CD4-positive, alpha-beta T cell treated with Interleukin-1 beta for 1 hour (primary cell): ENCODE data around the gene INHA.
A peak's percentile ranks its signal among the peaks of the same experiment; 100 is the strongest.

Source experiments
- DNase-seq, 2 donors: peaks; one replicate each; pipeline ENCODE4 v3.0.0-alpha.2; 2020 to 2022

INHA gene

DNA sequence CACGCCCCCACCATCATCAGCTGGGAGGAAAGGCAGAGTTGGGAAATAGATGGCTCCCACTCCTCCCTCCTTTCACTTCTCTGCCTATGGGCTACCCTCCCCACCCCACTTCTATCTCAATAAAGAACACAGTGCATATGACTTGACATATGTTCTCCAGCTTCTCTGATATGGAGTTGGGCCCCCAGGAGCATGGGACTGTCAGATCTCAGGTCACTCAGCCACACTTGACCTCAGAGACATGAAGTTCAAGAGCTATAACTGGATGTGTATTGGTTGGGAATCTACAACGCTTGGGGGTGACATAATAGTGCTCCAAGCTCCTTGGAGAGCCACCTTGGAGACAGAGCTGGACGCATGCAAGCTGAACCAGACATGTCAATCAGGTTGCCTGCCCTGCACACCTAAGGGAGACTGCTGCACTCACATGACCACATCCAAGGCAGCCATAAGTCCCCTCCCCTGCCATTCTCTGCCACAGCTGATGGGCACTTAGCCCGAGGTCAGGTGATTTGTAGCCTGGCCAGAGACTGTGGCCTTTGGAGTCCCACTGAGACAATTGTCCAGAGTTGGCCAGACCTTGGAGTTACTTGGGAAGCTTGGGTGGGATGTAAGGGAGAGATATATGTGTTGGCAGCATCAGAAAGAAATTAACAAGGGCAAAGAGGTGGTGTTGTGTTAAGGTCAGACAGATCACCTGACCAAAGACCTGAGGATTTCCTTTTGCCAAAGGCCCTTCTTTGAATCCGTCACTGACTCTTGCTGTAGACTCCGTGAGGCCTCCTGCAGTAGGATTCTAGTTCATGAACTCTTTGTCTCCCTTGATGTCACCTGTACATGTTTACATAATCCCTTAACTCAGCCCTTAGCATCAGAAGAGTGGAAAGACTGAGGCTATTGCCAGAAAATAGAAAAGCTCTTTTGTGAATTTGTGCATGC lies 3.7 kb downstream of the INHA start:
- DNase-seq, result no peak

DNA sequence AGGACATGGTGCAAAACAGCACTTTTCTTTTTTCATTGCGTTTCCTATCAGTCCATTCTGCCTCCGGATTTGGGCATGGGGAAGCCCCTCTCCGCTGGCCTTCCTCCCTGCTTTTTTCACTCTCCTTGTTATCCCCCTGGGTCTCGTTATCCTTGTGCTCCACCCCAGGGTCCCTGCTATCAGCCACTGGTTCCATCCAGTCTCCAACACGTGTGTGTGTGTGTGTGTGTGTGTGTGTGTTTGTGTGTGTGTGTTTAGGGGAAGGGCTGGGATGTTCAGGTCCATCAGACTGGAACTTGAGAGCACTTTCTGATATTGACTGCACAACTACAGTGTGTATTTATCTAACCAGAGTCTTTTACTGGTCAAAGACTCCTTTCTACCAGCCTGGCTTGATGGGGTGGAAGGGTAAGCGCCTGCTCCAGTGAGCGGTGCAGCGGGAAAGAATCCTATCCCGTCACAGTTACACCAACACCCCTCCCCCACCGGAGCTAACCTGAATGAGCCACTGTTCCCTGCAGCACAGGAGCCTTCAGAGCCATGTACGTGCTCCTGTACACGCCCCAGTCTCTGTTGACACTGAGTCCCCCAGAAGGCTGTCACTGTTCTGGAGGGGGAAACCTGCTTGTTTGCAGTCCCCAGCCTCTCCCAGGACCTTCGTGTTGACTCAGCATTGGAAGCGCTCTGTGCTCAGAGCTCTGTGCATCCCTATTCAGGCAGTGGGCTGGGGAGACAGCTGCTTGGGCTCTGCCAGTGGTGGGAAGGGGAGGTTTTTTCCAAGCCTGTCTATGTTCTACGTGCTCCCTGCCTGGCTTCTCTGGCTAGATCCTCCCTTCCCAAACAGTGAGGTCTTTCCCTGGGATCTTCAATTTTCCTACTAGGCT lies 4.6 kb downstream of the INHA start:
- DNase-seq, result no peak

DNA sequence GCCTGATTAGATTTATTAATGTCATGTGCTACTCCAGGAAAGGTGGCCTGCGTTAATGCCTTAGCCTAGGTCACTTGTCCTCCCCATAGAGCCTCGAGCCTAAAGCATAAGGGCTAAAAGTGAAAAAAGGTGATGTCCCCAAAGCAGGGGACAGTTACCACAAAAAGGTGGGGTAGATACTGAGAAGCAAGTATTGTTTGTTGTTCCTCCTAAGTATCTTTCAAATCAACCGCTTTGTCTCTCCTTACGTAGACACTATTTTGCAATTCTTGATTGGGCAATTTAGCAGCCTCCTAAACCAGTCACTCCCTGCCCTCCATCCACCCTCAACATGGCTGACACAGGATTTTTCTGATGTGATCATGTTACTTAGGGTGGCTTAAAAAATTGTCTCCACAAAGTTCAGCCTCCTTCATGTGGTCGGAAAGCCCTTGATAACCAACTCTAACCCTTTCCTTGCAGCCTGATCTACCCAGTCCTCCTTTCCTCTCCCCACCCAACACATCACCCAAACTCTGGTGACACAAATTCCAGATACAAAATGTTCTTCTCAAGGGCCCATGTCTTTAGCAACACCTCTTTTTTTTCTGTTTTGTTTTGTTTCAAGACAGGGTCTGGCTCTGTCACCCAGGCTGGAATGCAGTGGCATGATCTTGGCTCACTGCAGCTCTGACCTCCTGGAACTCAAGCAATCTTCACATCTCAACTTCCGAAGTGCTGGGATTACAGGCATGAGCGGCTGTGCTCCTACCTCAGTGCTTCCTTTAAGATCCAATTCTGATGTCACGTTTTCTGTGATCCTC lies 6.9 kb downstream of the INHA start:
- DNase-seq, result no peak

DNA sequence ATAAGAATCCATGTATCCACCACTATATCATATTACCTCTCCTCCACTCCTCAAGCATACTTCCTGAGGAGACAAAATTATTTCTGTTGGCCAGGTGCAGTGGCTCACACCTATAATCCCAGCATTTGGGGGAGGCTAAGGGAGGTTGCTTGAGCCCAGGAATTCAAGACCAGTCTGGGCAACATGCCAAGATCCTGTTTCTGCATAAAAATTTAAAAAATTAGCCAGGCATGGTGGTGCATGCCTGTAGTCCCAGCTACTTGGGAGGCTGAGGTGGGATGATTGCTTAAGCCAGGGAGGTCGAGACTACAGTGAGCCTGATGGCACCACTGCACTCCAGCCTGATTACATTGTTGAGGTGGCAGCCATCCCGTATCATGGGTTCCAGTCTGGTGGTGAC lies 9.2 kb downstream of the INHA start:
- no peak for DNase-seq

DNA sequence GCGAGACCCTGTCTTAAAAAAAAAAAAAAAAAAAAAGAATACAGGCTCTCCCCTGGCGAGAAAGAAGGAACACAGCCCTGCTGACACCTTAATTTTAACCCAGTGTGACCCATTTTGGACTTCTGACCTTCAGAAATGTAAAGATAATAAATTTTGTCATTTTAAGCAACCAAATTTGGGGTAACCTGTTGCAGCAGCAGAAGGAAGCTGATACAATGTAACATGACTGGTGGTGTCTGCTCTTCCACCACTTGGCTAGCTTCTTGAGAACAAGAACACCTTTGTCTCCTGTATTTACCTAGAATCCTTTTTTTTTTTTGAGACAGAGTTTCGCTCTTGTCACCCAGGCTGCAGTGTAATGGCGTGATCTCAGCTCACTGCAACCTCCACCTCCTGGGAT lies 19.0 kb downstream of the INHA start:
- DNase-seq, result no peak

DNA sequence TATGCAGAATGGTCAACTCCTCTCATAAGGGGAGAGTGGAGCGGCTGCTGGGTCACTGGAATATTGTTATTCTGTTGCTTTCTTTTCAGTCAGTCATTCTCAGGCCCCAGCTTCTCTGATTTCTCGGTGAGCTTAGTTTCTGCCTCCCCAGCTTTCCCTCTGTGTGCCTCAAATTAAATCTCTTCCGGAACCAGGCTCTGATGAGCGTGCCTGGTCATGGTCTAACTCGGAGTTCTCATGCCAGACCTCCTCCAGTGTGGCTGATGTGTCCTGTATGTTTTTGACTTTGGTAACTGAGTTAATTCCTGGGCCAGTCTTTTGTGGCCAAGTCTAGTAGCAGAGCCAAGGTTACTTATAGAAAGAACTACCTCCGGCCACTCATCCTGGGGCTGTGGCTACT lies 20.6 kb downstream of the INHA start:
- DNase-seq, result no peak

DNA sequence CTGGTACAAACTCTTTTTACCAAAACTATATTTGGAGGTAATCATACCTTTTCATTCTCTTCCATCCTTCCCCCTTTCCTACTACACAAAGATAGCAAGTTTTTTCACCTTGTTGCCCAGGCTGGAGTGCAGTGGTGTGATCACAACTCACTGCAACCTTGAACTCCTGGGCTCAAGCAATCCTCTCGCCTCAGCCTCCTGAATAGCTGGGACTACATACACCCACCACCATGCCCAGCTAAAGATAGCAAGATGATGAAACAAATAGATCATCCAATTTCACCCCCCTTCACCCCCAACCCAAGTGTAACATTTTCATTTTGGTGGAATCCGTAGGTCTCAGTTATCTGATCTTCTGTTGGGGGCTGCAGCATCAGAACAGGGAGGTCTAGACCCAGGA lies 21.0 kb downstream of the INHA start:
- no peak for DNase-seq

DNA sequence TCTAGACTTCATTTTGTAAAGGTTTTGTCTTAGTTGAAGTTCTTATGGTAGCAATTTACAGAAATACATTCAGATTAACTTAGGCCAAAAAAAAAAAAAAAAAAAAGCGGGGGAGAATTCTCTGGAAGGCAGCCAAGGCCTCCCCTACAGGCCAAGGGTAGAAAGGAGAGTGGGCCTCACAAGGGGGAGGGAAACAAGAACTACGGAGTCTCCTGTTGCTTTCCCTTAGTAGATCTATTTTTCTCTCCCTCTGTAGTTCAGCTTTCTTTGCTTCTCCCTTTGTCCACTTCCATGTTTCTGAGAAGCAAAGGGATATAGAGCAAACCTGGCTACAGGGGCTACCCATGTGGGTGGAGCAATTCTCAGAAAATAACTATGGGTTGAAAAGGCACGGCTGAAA lies 23.1 kb downstream of the INHA start:
- DNase-seq, result no peak

DNA sequence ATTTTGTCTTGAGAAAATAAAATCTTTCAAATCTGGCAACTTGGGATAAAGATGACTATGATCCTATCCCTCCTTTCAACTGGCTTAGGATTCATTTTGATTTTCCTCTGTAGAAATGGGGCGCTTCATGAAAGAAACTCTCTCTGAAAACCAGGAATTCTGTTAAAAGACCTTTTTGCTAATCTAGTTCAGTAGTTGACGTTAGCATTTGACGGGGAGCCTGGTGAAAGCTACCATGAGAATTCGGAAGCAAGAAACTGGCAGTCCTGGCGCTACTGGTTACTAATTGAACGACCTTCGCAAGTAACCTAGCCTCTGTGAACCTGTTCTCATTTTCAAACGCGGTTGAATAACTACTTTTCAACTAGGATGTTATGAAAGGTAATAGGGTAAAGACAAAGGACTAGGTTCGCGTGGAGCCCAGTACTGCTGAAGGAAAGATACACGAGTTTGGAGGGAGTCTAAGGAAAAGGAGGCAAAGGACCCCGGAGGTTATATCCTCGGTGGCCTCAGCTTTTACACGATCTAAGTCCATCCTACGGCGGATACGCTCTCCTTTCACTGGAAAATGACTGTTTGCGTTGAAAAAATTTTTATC lies 24.9 kb downstream of the INHA start:
- DNase-seq, result no peak

DNA sequence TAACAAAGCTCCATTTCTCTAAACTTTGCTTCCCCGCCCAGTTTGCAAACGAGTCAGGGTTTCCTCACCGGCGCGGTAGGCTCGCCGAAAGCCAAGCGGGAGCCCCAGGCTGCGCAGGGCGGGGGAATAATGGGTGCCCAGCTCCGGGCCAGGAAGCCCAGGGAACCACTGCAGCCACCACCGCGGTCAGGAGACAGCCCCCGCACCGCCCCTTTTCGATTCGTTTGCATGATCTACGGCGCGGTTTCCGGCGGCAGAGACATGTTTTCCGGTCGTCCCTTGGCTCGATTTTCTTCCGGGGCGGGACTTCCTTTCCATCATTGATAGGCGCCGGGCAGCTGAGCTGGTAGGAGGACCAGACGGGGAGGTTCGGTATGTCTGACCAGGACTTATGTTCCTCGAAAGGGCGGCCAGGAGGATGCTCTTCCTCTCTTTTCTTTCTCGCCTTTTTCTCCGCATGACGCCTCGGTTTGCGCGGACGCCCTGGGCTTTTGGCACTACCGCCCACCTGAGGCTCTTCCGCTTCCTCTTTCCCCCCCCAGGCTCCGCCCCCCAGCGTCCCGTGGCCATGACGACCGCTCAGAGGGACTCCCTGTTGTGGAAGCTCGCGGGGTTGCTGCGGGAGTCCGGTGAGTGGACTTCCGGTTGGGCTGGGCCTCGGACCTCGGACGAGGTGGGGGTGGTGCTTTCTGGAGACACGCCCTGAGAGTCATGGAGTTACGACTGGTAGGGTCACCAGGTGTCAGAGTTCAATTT lies 25.6 kb downstream of the INHA start, which contains the start of gene STK11IP:
Gene STK11IP, plus strand, starts transcription at position 306 of the 756 bp plus-strand sequence. Its CDS starts 263 bp downstream, at position 569.
- DNase-seq, result peak; percentile 87 to 89

DNA sequence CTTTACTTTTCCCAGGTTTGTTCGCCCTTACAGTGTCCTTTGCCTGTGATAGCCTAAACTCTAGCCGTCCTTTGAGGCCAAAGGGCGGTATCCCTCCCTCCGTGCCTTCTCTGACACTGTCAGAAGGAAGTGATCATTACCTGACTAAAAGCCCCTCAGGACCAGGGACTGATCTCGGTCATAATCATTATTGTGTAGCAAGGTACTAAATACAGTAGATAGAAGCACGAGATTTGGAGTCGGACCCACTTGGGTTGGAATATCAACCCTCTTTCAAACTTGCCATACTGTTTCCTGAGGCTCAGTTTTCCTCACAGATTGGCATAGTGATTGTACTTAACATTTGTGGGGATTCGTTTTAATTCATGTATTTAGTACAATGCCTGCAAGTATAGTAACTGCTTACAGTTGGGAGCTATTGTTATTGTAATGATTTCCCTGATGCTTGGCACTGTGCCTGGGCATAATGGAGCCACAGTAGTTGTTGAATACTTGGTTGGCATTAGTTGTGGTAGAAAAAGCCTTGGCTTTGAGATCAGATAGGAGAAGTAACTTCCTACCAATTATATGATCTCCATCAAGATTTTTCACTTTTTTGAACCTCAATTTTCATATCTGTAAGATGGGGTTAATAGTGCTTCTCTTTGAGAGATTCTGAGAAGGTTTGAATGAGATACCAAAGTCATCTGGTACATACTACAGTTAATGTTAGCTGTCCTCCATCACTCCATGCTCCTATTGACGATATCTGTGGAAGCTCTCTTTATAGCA lies 26.4 kb downstream of the INHA start:
- no peak for DNase-seq

DNA sequence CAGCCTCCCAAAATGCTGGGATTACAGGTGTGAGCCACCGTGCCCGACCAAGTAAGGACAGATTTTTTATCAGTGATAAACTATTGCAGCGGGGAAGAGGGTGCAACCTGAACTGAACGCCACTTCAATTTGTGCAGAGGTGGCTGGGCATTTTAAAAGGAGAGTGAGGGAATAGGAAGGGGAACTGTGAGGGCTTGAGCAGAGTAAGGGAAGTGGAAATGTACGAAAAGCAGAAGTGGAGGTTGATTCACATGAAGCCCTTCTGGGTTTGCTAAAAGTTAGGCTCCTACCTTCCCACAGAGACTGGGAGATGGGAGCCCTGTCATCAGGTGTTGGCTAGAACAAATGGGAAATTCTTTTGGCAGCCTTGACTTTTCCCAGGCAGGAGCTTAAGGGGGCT lies 31.7 kb downstream of the INHA start:
- no peak for DNase-seq

DNA sequence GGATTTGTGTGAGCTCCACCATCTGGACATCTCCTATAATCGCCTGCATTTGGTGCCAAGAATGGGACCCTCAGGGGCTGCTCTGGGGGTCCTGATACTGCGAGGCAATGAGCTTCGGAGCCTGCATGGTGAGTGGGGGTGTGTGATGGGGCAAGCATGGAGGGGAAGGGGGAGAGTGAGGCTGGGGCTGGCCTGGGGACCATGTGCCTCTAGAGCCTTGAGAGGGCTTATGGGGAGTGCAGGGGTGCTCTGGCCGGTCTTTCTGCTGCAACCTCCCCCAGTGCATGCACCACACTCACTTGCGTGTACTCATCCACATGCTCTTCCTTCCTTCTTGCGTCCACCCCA lies 33.5 kb downstream of the INHA start:
- no peak for DNase-seq

DNA sequence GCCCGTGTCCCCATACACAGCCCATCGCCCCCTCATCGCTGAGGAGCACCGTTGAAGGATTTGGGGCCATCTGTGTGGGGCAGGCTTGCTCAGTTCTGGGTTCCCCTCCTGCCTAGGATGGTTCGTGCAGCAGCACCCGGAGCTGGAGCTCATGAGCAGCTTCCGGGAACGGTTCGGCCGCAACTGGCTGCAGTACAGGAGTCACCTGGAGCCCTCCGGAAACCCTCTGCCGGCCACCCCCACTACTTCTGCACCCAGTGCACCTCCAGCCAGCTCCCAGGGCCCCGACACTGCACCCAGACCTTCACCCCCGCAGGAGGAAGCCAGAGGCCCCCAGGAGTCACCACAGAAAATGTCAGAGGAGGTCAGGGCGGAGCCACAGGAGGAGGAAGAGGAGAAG lies 35.8 kb downstream of the INHA start:
- no peak for DNase-seq

DNA sequence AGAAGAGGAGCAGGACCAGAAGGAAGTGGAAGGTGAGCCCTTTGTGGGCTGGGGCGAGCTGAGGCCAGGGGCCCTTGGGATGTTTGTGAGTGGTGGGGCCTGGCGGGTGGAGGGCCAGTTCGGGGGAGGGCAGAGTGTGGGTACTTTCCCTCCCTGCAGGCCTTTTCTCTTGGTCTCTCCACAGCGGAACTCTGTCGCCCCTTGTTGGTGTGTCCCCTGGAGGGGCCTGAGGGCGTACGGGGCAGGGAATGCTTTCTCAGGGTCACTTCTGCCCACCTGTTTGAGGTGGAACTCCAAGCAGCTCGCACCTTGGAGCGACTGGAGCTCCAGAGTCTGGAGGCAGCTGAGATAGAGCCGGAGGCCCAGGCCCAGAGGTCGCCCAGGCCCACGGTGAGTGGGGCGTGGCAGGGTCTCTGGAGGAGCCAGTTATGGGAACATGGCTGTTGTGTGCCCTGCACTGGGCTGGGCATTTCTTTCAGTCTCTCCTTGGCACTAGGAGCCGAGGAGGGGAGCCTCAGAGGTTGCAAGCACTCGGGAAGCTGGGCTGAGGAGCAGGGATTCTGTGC lies 36.4 kb downstream of the INHA start:
- DNase-seq, result no peak

DNA sequence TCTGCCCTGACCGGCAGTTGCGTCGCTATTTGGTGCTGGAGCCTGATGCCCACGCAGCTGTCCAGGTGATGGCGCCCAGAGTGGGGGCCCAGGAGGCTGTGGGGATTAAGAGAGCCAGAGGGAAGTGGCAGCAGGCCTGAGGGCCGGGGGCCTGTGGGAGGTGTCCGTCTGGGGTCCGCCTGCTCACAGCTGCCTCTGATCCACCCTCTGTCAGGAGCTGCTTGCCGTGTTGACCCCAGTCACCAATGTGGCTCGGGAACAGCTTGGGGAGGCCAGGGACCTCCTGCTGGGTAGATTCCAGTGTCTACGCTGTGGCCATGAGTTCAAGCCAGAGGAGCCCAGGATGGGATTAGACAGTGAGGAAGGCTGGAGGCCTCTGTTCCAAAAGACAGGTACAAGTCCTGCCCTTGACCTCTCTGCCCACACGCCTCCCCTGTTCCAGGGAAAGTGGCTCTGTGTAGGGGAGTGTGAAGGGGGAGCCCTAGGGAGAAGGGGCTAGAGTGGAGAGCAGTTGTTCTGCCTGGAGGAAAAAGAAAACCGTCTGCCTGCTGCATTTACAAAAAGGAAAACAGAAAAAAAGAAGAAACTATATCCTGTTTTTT lies 37.1 kb downstream of the INHA start:
- no peak for DNase-seq

DNA sequence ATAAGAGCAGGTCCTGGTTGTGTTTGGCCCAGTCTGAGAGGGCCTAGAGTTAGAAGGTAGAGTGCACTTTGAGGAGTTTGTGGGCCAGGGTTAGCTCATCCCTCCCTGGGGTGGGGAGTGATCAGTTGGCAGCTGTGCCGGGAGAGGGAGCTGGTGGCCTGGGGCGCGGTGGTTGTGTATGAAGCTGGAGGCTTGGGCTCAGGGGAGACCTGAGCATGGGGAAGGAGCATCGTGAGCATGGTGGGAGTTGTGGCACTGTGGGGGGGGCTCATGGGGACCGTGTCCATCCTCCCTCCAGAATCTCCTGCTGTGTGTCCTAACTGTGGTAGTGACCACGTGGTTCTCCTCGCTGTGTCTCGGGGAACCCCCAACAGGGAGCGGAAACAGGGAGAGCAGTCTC lies 39.2 kb downstream of the INHA start:
- no peak for DNase-seq

DNA sequence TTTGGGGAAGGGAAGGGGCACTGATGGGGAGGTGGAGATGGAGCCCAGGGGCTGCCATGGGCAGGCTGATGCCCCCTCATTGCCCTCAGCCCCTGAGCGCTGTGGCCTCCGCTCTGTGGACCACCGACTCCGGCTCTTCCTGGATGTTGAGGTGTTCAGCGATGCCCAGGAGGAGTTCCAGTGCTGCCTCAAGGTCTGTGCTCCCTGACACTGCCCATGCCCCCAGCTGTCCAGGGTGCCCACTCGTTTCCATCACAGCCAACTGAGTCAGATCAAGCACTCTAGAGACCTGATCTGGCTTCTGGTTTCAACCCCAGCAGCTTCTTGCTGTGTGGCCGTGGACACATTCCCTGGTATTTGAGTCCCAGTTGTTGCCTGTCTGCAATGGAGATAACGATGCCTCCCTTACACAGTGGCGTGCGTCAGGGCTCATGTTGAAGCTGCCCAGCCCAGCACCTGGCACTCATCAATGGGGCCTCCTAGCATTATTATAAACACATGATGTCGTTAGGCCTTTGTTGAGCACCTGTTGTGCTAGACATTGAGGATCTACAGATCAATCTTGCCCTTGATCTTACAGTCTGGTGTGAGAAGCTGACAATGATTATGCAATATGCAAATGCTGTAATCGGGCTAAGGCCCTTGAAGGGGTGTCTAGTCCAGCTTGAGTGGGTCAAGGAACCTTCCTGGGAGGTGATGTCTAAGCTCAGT lies 39.9 kb downstream of the INHA start:
- DNase-seq, result no peak

DNA sequence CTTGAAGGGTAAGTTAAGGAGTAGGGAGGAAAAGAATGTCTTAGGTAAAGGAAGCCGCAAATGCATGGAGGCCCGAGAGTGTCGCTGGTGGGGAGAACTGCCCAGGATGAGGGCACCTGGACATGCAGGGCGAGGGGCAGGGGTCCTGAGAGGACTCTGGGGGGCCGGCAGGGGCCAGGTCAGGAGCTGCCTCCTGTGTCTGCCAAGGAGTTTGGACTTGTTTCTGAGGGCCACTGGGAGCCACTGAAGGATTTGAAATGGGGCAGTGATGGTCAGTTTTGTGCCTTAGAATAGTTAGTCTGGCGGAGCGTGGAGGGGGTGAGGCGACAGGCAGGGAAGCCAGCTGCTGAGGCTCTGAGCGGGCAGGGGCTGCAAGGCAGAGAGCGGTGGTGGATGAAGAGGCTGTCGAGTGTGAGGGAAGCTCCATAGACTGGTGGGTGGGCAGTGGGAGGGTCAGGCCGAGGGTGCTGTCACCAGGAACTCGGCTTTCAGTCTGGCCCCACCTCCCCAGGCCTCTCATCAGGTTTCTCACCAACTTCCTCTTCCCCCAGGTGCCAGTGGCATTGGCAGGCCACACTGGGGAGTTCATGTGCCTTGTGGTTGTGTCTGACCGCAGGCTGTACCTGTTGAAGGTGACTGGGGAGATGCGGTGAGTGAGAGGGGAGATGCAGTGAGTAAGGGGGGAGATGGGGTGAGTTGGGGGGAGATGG lies 40.6 kb downstream of the INHA start:
- DNase-seq, result peak; percentile 18 to 51
